ENCODE results near the gene SHLD1.

Gene SHLD1

GRCh38 chr20:5864428-5864827, 114.2 kb downstream of the SHLD1 start:
- Histone ChIP-seq H3K27ac (ENCODE audit: low read depth, low read length) (no peak overlapping the region), H3K27me3 (ENCODE audit: low read length) (no peaks in the 10 kb centered on the region), H3K36me3 (ENCODE audit: low read length) (no peaks in the 10 kb centered on the region), H3K4me2 (ENCODE audit: low read depth, low read length, poor library complexity, severe bottlenecking) (no peak overlapping the region), H3F3A (ENCODE audit: insufficient read depth) (no peaks in the 10 kb centered on the region), H3K9me3 (ENCODE audit: insufficient read depth, low read length) (no peaks in the 10 kb centered on the region), H3K4me3 (ENCODE audit: insufficient read depth, low read length, poor library complexity, severe bottlenecking) (no peak overlapping the region), H3K79me2 (ENCODE audit: insufficient read depth, low read length) (no peaks in the 10 kb centered on the region), H4K20me1 (ENCODE audit: low read depth, low read length) (no peaks in the 10 kb centered on the region), H2AFZ (ENCODE audit: low read depth, low read length, severe bottlenecking) (no peak overlapping the region), H3K9me2 (replicated peaks; ENCODE audit: insufficient read depth, low read length) (no peaks in the 10 kb centered on the region), H3K9ac (ENCODE audit: low read length) (no peak overlapping the region)
- TF ChIP-seq EZH2phosphoT487 (conservative IDR thresholded peaks at IDR 0.05; ENCODE audit: low read length): no peak
- TF ChIP-seq CTCF (IDR thresholded peaks at IDR 0.05; ENCODE audit: insufficient read depth, low read length, poor library complexity, severe bottlenecking): no peak

- TF ChIP-seq EZH2phosphoT487 (conservative IDR thresholded peaks at IDR 0.05; ENCODE audit: low read length) (no peak), CTCF (IDR thresholded peaks at IDR 0.05; ENCODE audit: insufficient read depth, low read length, poor library complexity, severe bottlenecking) (no peak)
- Histone ChIP-seq H3K36me3 (ENCODE audit: low read length) (no peaks in the 10 kb centered on the region), H3K9me3 (ENCODE audit: insufficient read depth, low read length) (no peaks in the 10 kb centered on the region), H3K9ac (ENCODE audit: low read length) (no peak overlapping the region), H4K20me1 (ENCODE audit: low read depth, low read length) (no peaks in the 10 kb centered on the region), H3F3A (ENCODE audit: insufficient read depth) (no peaks in the 10 kb centered on the region), H3K27ac (ENCODE audit: low read depth, low read length) (no peak overlapping the region), H3K79me2 (ENCODE audit: insufficient read depth, low read length) (no peaks in the 10 kb centered on the region), H3K27me3 (ENCODE audit: low read length) (no peaks in the 10 kb centered on the region), H3K4me2 (ENCODE audit: low read depth, low read length, poor library complexity, severe bottlenecking) (no peak overlapping the region), H3K4me3 (ENCODE audit: insufficient read depth, low read length, poor library complexity, severe bottlenecking) (no peak overlapping the region), H2AFZ (ENCODE audit: low read depth, low read length, severe bottlenecking) (no peak overlapping the region), H3K9me2 (replicated peaks; ENCODE audit: insufficient read depth, low read length) (no peaks in the 10 kb centered on the region)
Observed at GRCh38 chr20:5864873-5865587, 114.8 kb downstream of the SHLD1 start.

GRCh38 chr20:5865604-5866003, 115.4 kb downstream of the SHLD1 start:
- Histone ChIP-seq H3K9me3 (ENCODE audit: insufficient read depth, low read length) (no peaks in the 10 kb centered on the region), H3K27me3 (ENCODE audit: low read length) (no peaks in the 10 kb centered on the region), H3K79me2 (ENCODE audit: insufficient read depth, low read length) (no peaks in the 10 kb centered on the region), H4K20me1 (ENCODE audit: low read depth, low read length) (no peaks in the 10 kb centered on the region), H3K4me3 (ENCODE audit: insufficient read depth, low read length, poor library complexity, severe bottlenecking) (no peak overlapping the region), H3K36me3 (ENCODE audit: low read length) (no peaks in the 10 kb centered on the region), H3K27ac (ENCODE audit: low read depth, low read length) (no peak overlapping the region), H3K9me2 (replicated peaks; ENCODE audit: insufficient read depth, low read length) (no peaks in the 10 kb centered on the region), H2AFZ (ENCODE audit: low read depth, low read length, severe bottlenecking) (no peak overlapping the region), H3K4me2 (ENCODE audit: low read depth, low read length, poor library complexity, severe bottlenecking) (no peak overlapping the region), H3K9ac (ENCODE audit: low read length) (no peak overlapping the region), H3F3A (ENCODE audit: insufficient read depth) (no peaks in the 10 kb centered on the region)
- TF ChIP-seq CTCF (IDR thresholded peaks at IDR 0.05; ENCODE audit: insufficient read depth, low read length, poor library complexity, severe bottlenecking) (no peak), EZH2phosphoT487 (conservative IDR thresholded peaks at IDR 0.05; ENCODE audit: low read length) (no peak)
